Stimulated activated CD4-positive, alpha-beta T cell treated with anti-CD3 and anti-CD28 coated beads, TNF-alpha, amount 100 ng/mL, for 48 hours (primary cell): Measurements from ENCODE around the gene HOXA7.

Experiments
- DNase-seq, 3 donors: peaks; one replicate each; pipeline ENCODE4 v3.0.0-alpha.2; 2020; ENCODE audit warnings: low read depth in 3 of 3

HOXA7 gene

GRCh38 chr7:27147199-27148030 is 9.1 kb downstream of the HOXA7 start, which contains the start of gene HOXA6:
Gene HOXA6, minus strand, starts transcription at chr7:27147774. Its CDS starts 25 bp downstream, at chr7:27147749.
- no peak for DNase-seq

- DNase-seq: no peak
Observed at GRCh38 chr7:27146491-27147198, 9.8 kb downstream of the HOXA7 start.

GRCh38 chr7:27145914-27146412 is 10.5 kb downstream of the HOXA7 start:
- DNase-seq: no peak

- DNase-seq: no peak
Observed at GRCh38 chr7:27145165-27145913, 11.1 kb downstream of the HOXA7 start.

- DNase-seq: no peak
Observed at GRCh38 chr7:27144781-27145164, 11.7 kb downstream of the HOXA7 start.

GRCh38 chr7:27143950-27144780 is 12.3 kb downstream of the HOXA7 start:
- DNase-seq: no peak

- DNase-seq: no peak
Observed at GRCh38 chr7:27143023-27143949, 13.2 kb downstream of the HOXA7 start, which contains the start of gene HOXA5. Gene HOXA5, minus strand, starts transcription at chr7:27143681. Its CDS starts 74 bp downstream, at chr7:27143607.

GRCh38 chr7:27142580-27143022 is 13.9 kb downstream of the HOXA7 start:
- DNase-seq: no peak

GRCh38 chr7:27141923-27142579 is 14.4 kb downstream of the HOXA7 start:
- DNase-seq: no peak

GRCh38 chr7:27141137-27141922 is 15.1 kb downstream of the HOXA7 start:
- no peak for DNase-seq

- no peak for DNase-seq
Observed at GRCh38 chr7:27140126-27140857, 16.2 kb downstream of the HOXA7 start.

GRCh38 chr7:27139334-27140125 is 16.9 kb downstream of the HOXA7 start:
- DNase-seq: no peak

GRCh38 chr7:27138985-27139333 is 17.5 kb downstream of the HOXA7 start:
- DNase-seq: no peak

GRCh38 chr7:27138472-27138871 is 18.0 kb downstream of the HOXA7 start:
- DNase-seq: no peak

- no peak for DNase-seq
Observed at GRCh38 chr7:27137640-27138315, 18.7 kb downstream of the HOXA7 start.

GRCh38 chr7:27134392-27134791 is 22.1 kb downstream of the HOXA7 start:
- no peak for DNase-seq
